ENCODE measurements around the gene SLC43A2.
"Not testable (repeated sequence)": the region's sequence is repeated elsewhere in the genome, so short reads cannot be mapped to it uniquely, and the experiment has no call there.

Gene SLC43A2

GRCh38 chr17:1535737-1536136 is 92.9 kb downstream of the SLC43A2 start:
- DNase-seq (ENCODE audit: low spot score) = no peak

- DNase-seq (ENCODE audit: low spot score) = no peak
These were observed 94.8 kb downstream of the SLC43A2 start for GRCh38 chr17:1533661-1534325.

GRCh38 chr17:1532836-1533602 is 95.6 kb downstream of the SLC43A2 start:
- DNase-seq (ENCODE audit: low spot score) = no peak

- no peak for DNase-seq (ENCODE audit: low spot score)
These were observed 98.8 kb downstream of the SLC43A2 start for GRCh38 chr17:1529863-1530262.

GRCh38 chr17:1526876-1527275 is 101.8 kb downstream of the SLC43A2 start:
- not testable (repeated sequence) for DNase-seq (ENCODE audit: low spot score)

GRCh38 chr17:1522626-1523025 is 106.0 kb downstream of the SLC43A2 start:
- no peak for DNase-seq (ENCODE audit: low spot score)

- DNase-seq (ENCODE audit: low spot score) = no peak
These were observed 107.5 kb downstream of the SLC43A2 start for GRCh38 chr17:1521086-1521640.

- no peak for DNase-seq (ENCODE audit: low spot score)
These were observed 109.0 kb downstream of the SLC43A2 start for GRCh38 chr17:1519678-1520077.
